WERI-Rb-1 (cell line): ENCODE measurements around the gene DIAPH2.

ENCODE experiments used
- DNase-seq: peaks from one replicate; pipeline ENCODE4 v3.0.0-alpha.2; 2020
- H3K27ac ChIP-seq: fragments of 250-450 bp; sonication (Bioruptor Pico); 2 replicates; pipeline ENCODE4 v1.5.1; 2020; ENCODE audit warnings: mild to moderate bottlenecking, moderate library complexity
- H3K27me3 ChIP-seq: fragments of 250-450 bp; sonication (Bioruptor Pico); 2 replicates; pipeline ENCODE4 v1.5.1; 2021; ENCODE audit warnings: mild to moderate bottlenecking, low read depth, moderate library complexity; ENCODE audit not compliant: insufficient read depth, severe bottlenecking
- H3K36me3 ChIP-seq: fragments of 250-450 bp; sonication (Bioruptor Pico); 2 replicates; pipeline ENCODE4 v1.5.1; 2020; ENCODE audit warnings: mild to moderate bottlenecking, moderate library complexity
- H3K4me3 ChIP-seq: 2 replicates; pipeline ENCODE4 v1.5.1; 2011; ENCODE audit warnings: low read depth, mild to moderate bottlenecking, control low read depth, low read length
- H3K9me3 ChIP-seq: fragments of 250-450 bp; sonication (Bioruptor Pico); 2 replicates; pipeline ENCODE4 v1.5.1; 2021; ENCODE audit warnings: mild to moderate bottlenecking, moderate library complexity; ENCODE audit not compliant: severe bottlenecking
- TF ChIP-seq, protein P1 (sequence below): IDR thresholded peaks from 2 replicates; pipeline ENCODE4 v1.5.1; 2011; ENCODE audit warnings: low read depth, mild to moderate bottlenecking, control low read depth, inconsistent platforms, low read length

The DIAPH2 gene

DNA sequence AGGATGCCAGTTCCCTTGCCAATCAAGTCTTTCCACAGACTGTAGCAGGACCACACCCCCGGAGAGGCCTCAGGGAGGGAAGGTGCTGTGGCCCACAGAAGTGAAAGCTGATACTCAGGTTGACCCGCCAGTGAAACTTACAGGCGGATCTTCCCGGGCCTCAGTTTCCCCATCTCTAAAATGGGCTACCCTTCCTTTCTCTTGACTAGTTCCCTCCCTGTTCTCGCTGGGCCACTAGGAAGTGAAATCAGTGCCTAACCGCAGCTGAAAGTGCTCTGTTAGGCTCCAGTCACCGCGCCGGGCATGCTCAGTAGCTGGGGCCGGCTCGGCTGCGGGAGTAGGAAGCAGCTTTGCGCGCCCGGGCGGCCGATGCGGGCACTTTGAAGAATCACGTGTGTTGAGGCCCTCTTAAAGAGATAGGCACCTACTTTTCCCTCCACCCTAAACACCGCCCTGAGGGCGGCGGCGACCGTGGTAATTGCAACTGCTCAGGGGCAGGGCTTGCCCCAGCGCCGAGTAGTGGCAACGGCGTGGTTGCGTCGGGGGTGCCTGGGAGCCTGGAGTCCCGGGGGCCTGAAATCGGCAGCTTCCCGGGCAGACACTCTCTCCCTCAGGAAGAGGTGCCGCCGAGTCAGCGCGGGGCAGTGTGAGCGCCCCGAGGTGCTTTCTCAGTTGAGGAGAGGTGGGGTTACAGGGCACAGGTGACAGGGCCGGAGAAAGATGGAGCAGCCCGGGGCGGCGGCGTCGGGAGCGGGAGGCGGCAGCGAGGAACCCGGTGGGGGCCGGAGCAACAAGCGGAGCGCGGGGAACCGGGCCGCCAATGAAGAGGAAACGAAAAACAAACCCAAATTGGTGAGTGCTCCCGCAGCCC, at the start of gene DIAPH2:
Gene DIAPH2 (plus strand): TSS at position 504 of the 871 bp plus-strand sequence.
- TF ChIP-seq, protein P1, sequence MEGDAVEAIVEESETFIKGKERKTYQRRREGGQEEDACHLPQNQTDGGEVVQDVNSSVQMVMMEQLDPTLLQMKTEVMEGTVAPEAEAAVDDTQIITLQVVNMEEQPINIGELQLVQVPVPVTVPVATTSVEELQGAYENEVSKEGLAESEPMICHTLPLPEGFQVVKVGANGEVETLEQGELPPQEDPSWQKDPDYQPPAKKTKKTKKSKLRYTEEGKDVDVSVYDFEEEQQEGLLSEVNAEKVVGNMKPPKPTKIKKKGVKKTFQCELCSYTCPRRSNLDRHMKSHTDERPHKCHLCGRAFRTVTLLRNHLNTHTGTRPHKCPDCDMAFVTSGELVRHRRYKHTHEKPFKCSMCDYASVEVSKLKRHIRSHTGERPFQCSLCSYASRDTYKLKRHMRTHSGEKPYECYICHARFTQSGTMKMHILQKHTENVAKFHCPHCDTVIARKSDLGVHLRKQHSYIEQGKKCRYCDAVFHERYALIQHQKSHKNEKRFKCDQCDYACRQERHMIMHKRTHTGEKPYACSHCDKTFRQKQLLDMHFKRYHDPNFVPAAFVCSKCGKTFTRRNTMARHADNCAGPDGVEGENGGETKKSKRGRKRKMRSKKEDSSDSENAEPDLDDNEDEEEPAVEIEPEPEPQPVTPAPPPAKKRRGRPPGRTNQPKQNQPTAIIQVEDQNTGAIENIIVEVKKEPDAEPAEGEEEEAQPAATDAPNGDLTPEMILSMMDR, result 0 out of 2 replicates have a peak, but pooled peaks have one; percentile 3
- H3K4me3 ChIP-seq, result peak within 1 kb of the TSS; percentile 60
- peak; percentile 70 for DNase-seq
- H3K27me3 ChIP-seq, result peaks cover 23% of the 10 kb centered on the region
- no peaks in the 10 kb centered on the region for H3K36me3 ChIP-seq
- no peak within 1 kb of the TSS for H3K27ac ChIP-seq
- no peaks in the 10 kb centered on the region for H3K9me3 ChIP-seq

DNA sequence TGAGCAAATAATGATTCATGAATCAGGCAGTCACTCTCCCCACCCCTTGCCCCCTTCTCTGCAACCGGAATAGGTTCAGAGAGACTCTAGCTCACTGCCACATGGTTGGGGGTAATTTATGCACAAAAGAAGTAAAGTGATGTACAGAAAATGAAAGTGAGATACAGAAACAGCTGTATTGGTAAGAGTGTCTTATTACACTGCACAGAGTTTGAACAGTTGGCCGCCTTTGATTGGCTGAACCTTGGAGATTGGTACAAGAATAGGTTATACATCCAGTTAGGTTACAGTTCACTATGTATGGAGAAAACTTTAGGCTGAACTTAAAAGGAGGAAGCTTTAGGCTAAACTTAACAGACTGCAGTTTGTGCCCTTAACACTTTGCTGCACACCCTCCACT, 34.6 kb upstream of the DIAPH2 start:
- TF ChIP-seq, protein P1, result no peak
- H3K4me3 ChIP-seq, result no peak overlapping the region
- H3K27me3 ChIP-seq, result peaks cover 38% of the 10 kb centered on the region
- no peaks in the 10 kb centered on the region for H3K36me3 ChIP-seq
- no peaks in the 10 kb centered on the region for H3K9me3 ChIP-seq
- no peak for DNase-seq
- H3K27ac ChIP-seq, result no peak overlapping the region

GRCh38 chrX:96655947-96656623, 28.6 kb upstream of the DIAPH2 start:
- Histone ChIP-seq H3K27me3 (peaks cover 34% of the 10 kb centered on the region), H3K36me3 (no peaks in the 10 kb centered on the region), H3K27ac (no peak overlapping the region), H3K9me3 (no peaks in the 10 kb centered on the region), H3K4me3 (no peak overlapping the region)
- TF ChIP-seq, protein P1, result no peak
- DNase-seq, result no peak

- Histone ChIP-seq H3K27ac (no peak overlapping the region), H3K27me3 (peaks cover 23% of the 10 kb centered on the region), H3K4me3 (no peak overlapping the region), H3K36me3 (no peaks in the 10 kb centered on the region), H3K9me3 (no peaks in the 10 kb centered on the region)
- no peak for DNase-seq
- TF ChIP-seq, protein P1, result no peak
These were observed 2.1 kb upstream of the DIAPH2 start for GRCh38 chrX:96682516-96682915.

DNA sequence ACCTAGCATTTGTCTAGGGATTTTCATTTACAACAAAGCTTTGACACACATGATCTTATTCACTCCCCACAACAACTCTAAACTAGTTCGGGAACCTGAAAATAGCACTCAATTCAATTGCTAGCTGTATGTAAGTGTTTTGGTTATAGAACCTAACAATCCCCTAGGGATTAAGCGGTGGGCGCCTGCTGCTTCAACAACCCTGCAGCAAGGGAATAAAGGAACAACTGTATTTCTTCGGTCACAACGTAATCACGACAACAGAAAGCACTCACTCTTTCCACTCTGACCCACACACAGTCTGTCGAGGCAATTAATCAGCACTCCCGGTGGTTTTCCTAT, 674 bp upstream of the DIAPH2 start:
- Histone ChIP-seq H3K36me3 (no peaks in the 10 kb centered on the region), H3K9me3 (no peaks in the 10 kb centered on the region), H3K27me3 (peaks cover 23% of the 10 kb centered on the region), H3K4me3 (no peak overlapping the region), H3K27ac (no peak overlapping the region)
- TF ChIP-seq, protein P1, result no peak
- no peak for DNase-seq
